ENCODE measurements around the gene RANBP9. TPM values are rescaled to one million over a fixed set of nuclear protein-coding genes. Genes with fewer than 3 reads are reported as not detected.
A peak's percentile ranks its signal among the peaks of the same experiment; 100 is the strongest.

Gene RANBP9
- total RNA-seq, 1 experiment from 2014 or later, result 73.8 TPM

GRCh38 chr6:13722880-13723279 is 11.2 kb upstream of the RANBP9 start:
- no peaks in the 10 kb centered on the region for H3K79me2 ChIP-seq (ENCODE audit: low read depth)
- ChIA-PET POLR2A (ENCODE audit: unreplicated experiment) (no interaction called here), CTCF (no interaction called here)
- BruUV-seq (replicated peaks), result no TSS peak
- H3K4me2 ChIP-seq, result peak overlapping the region; percentile 65
- H3K9me3 ChIP-seq (ENCODE audit: insufficient read depth, low read depth), result no peaks in the 10 kb centered on the region
- DNase-seq, result no peak
- intact Hi-C loops (cut with micrococcal nuclease; ENCODE audit: unreplicated experiment), result no loop called here
- H3K9me2 ChIP-seq (ENCODE audit: insufficient read depth), result no peaks in the 10 kb centered on the region
- peaks cover 67% of the 10 kb centered on the region for H3K4me1 ChIP-seq (replicated peaks; ENCODE audit: insufficient read depth)
- peaks cover 47% of the 10 kb centered on the region for H3F3A ChIP-seq (ENCODE audit: insufficient read depth, low read depth)
- TF ChIP-seq EZH2 (IDR thresholded peaks at IDR 0.05; ENCODE audit: low read depth), result no peak
- TF ChIP-seq, protein P1, sequence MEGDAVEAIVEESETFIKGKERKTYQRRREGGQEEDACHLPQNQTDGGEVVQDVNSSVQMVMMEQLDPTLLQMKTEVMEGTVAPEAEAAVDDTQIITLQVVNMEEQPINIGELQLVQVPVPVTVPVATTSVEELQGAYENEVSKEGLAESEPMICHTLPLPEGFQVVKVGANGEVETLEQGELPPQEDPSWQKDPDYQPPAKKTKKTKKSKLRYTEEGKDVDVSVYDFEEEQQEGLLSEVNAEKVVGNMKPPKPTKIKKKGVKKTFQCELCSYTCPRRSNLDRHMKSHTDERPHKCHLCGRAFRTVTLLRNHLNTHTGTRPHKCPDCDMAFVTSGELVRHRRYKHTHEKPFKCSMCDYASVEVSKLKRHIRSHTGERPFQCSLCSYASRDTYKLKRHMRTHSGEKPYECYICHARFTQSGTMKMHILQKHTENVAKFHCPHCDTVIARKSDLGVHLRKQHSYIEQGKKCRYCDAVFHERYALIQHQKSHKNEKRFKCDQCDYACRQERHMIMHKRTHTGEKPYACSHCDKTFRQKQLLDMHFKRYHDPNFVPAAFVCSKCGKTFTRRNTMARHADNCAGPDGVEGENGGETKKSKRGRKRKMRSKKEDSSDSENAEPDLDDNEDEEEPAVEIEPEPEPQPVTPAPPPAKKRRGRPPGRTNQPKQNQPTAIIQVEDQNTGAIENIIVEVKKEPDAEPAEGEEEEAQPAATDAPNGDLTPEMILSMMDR (conservative IDR thresholded peaks at IDR 0.05), result no peak
- no peaks in the 10 kb centered on the region for H3K27me3 ChIP-seq (ENCODE audit: insufficient read depth, low read depth)
- H3K36me3 ChIP-seq (ENCODE audit: low read depth), result no peaks in the 10 kb centered on the region
- no peaks in the 10 kb centered on the region for H4K20me1 ChIP-seq (ENCODE audit: insufficient read depth)
- H2AFZ ChIP-seq, result 0 out of 2 replicates have a peak overlapping the region, but pooled peaks have one; percentile 31
- H3K27ac ChIP-seq, result peak overlapping the region; percentile 96
- no peak overlapping the region for H3K4me3 ChIP-seq

DNA sequence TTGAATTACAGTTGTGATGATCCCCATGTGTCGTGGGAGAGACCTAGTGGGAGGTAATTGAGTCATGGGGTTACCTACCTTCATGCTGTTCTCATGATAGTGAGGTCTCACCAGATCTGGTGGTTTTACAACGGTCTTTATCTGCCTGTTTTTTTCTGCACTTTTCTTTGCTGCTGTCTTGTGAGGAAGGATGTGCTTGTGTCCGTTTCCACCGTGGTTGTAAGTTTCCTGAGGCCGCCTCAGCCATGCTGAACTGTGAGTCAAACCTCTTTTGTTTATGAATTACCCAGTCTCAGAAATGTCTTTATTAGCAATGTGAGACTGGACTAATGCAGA is 6.5 kb upstream of the RANBP9 start:
- no peak overlapping the region for H3K4me3 ChIP-seq
- no TSS peak for BruUV-seq (replicated peaks)
- no peak overlapping the region for H3K27ac ChIP-seq
- no peaks in the 10 kb centered on the region for H3K9me3 ChIP-seq (ENCODE audit: insufficient read depth, low read depth)
- H3K36me3 ChIP-seq (ENCODE audit: low read depth), result no peaks in the 10 kb centered on the region
- ChIA-PET POLR2A (ENCODE audit: unreplicated experiment) (no interaction called here), CTCF (no interaction called here)
- H2AFZ ChIP-seq, result no peak overlapping the region
- H3K79me2 ChIP-seq (ENCODE audit: low read depth), result peaks cover 4% of the 10 kb centered on the region; the same call in 1 of the 2 replicates
- no peak for DNase-seq
- H3K9me2 ChIP-seq (ENCODE audit: insufficient read depth), result no peaks in the 10 kb centered on the region
- intact Hi-C loops (cut with micrococcal nuclease; ENCODE audit: unreplicated experiment), result loop anchor here (10.0 kb wide), 1 partner anchor 157 kb away; no protein-coding TSS in a partner anchor
- H4K20me1 ChIP-seq (ENCODE audit: insufficient read depth), result no peaks in the 10 kb centered on the region
- H3K4me2 ChIP-seq, result no peak overlapping the region
- TF ChIP-seq, protein P1 (conservative IDR thresholded peaks at IDR 0.05), result no peak
- no peak for TF ChIP-seq EZH2 (IDR thresholded peaks at IDR 0.05; ENCODE audit: low read depth)
- H3F3A ChIP-seq (ENCODE audit: insufficient read depth, low read depth), result peaks cover 25% of the 10 kb centered on the region
- peaks cover 46% of the 10 kb centered on the region for H3K4me1 ChIP-seq (replicated peaks; ENCODE audit: insufficient read depth)
- H3K27me3 ChIP-seq (ENCODE audit: insufficient read depth, low read depth), result no peaks in the 10 kb centered on the region

GRCh38 chr6:13716955-13717295 is 5.3 kb upstream of the RANBP9 start:
- no peak for DNase-seq
- CTCF ChIA-PET, result no interaction called here
- H3K4me3 ChIP-seq, result no peak overlapping the region
- no TSS peak for BruUV-seq (replicated peaks)
- H3K27ac ChIP-seq, result no peak overlapping the region
- POLR2A ChIA-PET (ENCODE audit: unreplicated experiment), result no interaction called here
- no peaks in the 10 kb centered on the region for H3K9me2 ChIP-seq (ENCODE audit: insufficient read depth)
- peaks cover 48% of the 10 kb centered on the region for H3K4me1 ChIP-seq (replicated peaks; ENCODE audit: insufficient read depth)
- H3F3A ChIP-seq (ENCODE audit: insufficient read depth, low read depth), result peaks cover 32% of the 10 kb centered on the region
- intact Hi-C loops (cut with micrococcal nuclease; ENCODE audit: unreplicated experiment), result loop anchor here (10.0 kb wide), 1 partner anchor 158 kb away; no protein-coding TSS in a partner anchor
- TF ChIP-seq EZH2 (IDR thresholded peaks at IDR 0.05; ENCODE audit: low read depth), result no peak
- TF ChIP-seq, protein P1 (conservative IDR thresholded peaks at IDR 0.05), result no peak
- H3K27me3 ChIP-seq (ENCODE audit: insufficient read depth, low read depth), result no peaks in the 10 kb centered on the region
- H3K9me3 ChIP-seq (ENCODE audit: insufficient read depth, low read depth), result no peaks in the 10 kb centered on the region
- peaks cover 4% of the 10 kb centered on the region; the same call in 1 of the 2 replicates for H3K79me2 ChIP-seq (ENCODE audit: low read depth)
- H3K36me3 ChIP-seq (ENCODE audit: low read depth), result no peaks in the 10 kb centered on the region
- H3K4me2 ChIP-seq, result no peak overlapping the region
- H2AFZ ChIP-seq, result no peak overlapping the region
- no peaks in the 10 kb centered on the region for H4K20me1 ChIP-seq (ENCODE audit: insufficient read depth)
